Left cardiac atrium (tissue), 4 donors: ENCODE data around the gene MFRP. TPM values are rescaled to one million over a fixed set of nuclear protein-coding genes. Genes with fewer than 3 reads are reported as not detected.

Experiments used
- ATAC-seq, 2 donors: fragments of 200-7000 bp; cut with Tn5 transposase; one replicate each; pipeline ENCODE4 v1.9.1; 2020; ENCODE audit warnings: mild to moderate bottlenecking in 2 of 2, moderate library complexity in 2 of 2
- DNase-seq: peaks from one replicate; pipeline ENCODE4 v3.0.0-alpha.2; 2020
- intact Hi-C, 2 donors: fragments of 100-400 bp; cut with DNase I; formaldehyde crosslinking; loops; one replicate each; pipeline versions ENCODE4 v1.14.1 to v1.15.1; 2022 to 2023
- microRNA-seq, 2 donors: library from miRNA; unstranded; fragments of <30 nt; microRNA quantifications; one replicate each; pipeline ENCODE4 v1.2.0, GENCODE V29; 2020
- total RNA-seq, 2 donors: library from RNA; stranded (reverse); fragmentation: NEBNext Ultra II Directional; extraction: Animal tissue kit (Norgen Biotek cat#: 25700); gene quantifications; one replicate each; pipeline ENCODE4 v1.2.1, GENCODE V29; 2021
- donor health status: DM: no; HTN: yes; CAD: no.
- donor health status: DM: no; HTN: yes; CAD: no; lungs with severe emphysema.
- donor health status: DM: yes; HTN: yes; CAD: no.
- donor health status: Dilated cardiomyopathy.

The MFRP gene
- total RNA-seq, 2 donors from 2014 or later: not detected

GRCh38 chr11:119309953-119310681 is 36.4 kb downstream of the MFRP start:
- intact Hi-C loops: no loop called here
- DNase-seq (no peak), ATAC-seq (no peak)

- intact Hi-C loops: no loop called here
- ATAC-seq (no peak), DNase-seq (no peak)
These were observed 37.1 kb downstream of the MFRP start for GRCh38 chr11:119309411-119309810.

GRCh38 chr11:119307974-119308373 is 38.5 kb downstream of the MFRP start:
- no peak for DNase-seq
- intact Hi-C loops: no loop called here
- no peak for ATAC-seq

GRCh38 chr11:119307219-119307618 is 39.3 kb downstream of the MFRP start:
- ATAC-seq: no peak
- intact Hi-C loops: no loop called here
- DNase-seq: no peak

- ATAC-seq (peak; percentile 30 to 86), DNase-seq (no peak)
- intact Hi-C loops: no loop called here
These were observed 40.1 kb downstream of the MFRP start for GRCh38 chr11:119306373-119306890.

GRCh38 chr11:119305556-119306372 is 40.7 kb downstream of the MFRP start:
- ATAC-seq: peak in 1 of 2 donors; percentile 17
- no peak for DNase-seq
- intact Hi-C loops: no loop called here

GRCh38 chr11:119303227-119303718 is 43.2 kb downstream of the MFRP start:
- intact Hi-C loops: no loop called here
- DNase-seq (no peak), ATAC-seq (no peak)

GRCh38 chr11:119300198-119300964 is 46.1 kb downstream of the MFRP start:
- ATAC-seq: peak; percentile 21 to 28
- no peak for DNase-seq
- intact Hi-C loops: no loop called here

GRCh38 chr11:119299416-119299815 is 47.1 kb downstream of the MFRP start:
- ATAC-seq (no peak), DNase-seq (no peak)
- intact Hi-C loops: no loop called here

- ATAC-seq (peak; percentile 81 to 92), DNase-seq (no peak)
- intact Hi-C loops: no loop called here
These were observed 47.8 kb downstream of the MFRP start for GRCh38 chr11:119298726-119299125.

- ATAC-seq (no peak), DNase-seq (no peak)
- intact Hi-C loops: no loop called here
These were observed 48.6 kb downstream of the MFRP start for GRCh38 chr11:119297938-119298337.

GRCh38 chr11:119295178-119295577 is 51.3 kb downstream of the MFRP start:
- intact Hi-C loops: no loop called here
- no peak for DNase-seq
- no peak for ATAC-seq

- no peak for DNase-seq
- intact Hi-C loops: no loop called here
These were observed 53.0 kb downstream of the MFRP start for GRCh38 chr11:119293461-119293860.

GRCh38 chr11:119290894-119291497 is 55.5 kb downstream of the MFRP start:
- DNase-seq: no peak
- no peak for ATAC-seq
- intact Hi-C loops: no loop called here

More at GRCh38 chr11:119293461-119293860, 53.0 kb downstream of the MFRP start:
- ATAC-seq: no peak

Small RNA genes within 50 kb of the gene (microRNA-seq; reads per million reads assigned to microRNA genes)
- 0.40 to 0.54 reads per million in 2 donors for gene MIR6756

Other genes starting within 250 kb of the MFRP start
- 10 to 100 TPM; 25.9 to 27.7 TPM for gene DPAGT1, start 244.9 kb downstream of the MFRP start, total RNA-seq
- gene C2CD2L, start 239.4 kb downstream of the MFRP start, total RNA-seq: 1 to 10 TPM; 8.7 to 9.3 TPM
- gene HINFP, start 225.1 kb downstream of the MFRP start, total RNA-seq: 10 to 100 TPM; 12.9 to 17.5 TPM
- 1 to 10 TPM in 1 of 2 donors, under 1 TPM in 1; 0.68 to 1.8 TPM for gene ABCG4, start 197.7 kb downstream of the MFRP start, total RNA-seq
- 10 to 100 TPM; 14.8 to 18.3 TPM for gene NLRX1, start 178.0 kb downstream of the MFRP start, total RNA-seq
- 1 to 10 TPM in 1 of 2 donors, under 1 TPM in 1; 0.84 to 3.2 TPM for gene NHERF4, start 161.2 kb downstream of the MFRP start, total RNA-seq
- gene CBL, start 140.4 kb downstream of the MFRP start, total RNA-seq: 10 to 100 TPM; 11.1 to 13.8 TPM
- gene MCAM, start 29.6 kb downstream of the MFRP start, total RNA-seq: 100 to 1,000 TPM; 144 to 230 TPM
- gene RNF26, start 12.2 kb downstream of the MFRP start, total RNA-seq: 10 to 100 TPM; 13.2 to 14.1 TPM
- 10 to 100 TPM; 25.1 to 39.9 TPM for gene C1QTNF5, start 5.8 kb downstream of the MFRP start, total RNA-seq
- 10 to 100 TPM; 65.8 to 68.8 TPM for gene USP2, start 35.0 kb upstream of the MFRP start, total RNA-seq
- gene THY1, start 76.5 kb upstream of the MFRP start, total RNA-seq: 1 to 10 TPM; 6.1 to 7.0 TPM